Neural progenitor cell (in vitro differentiated cells): ENCODE results near the gene ACVR1.

Experiments used
- EZH2 ChIP-seq: fragments of 200-600 bp; sonication (generic); IDR thresholded peaks from 2 replicates; pipeline ENCODE4 v1.6.1; 2017; ENCODE audit warnings: antibody characterized with exemption, mild to moderate bottlenecking, moderate library complexity
- EZH2phosphoT487 ChIP-seq: fragments of 200-600 bp; sonication (generic); IDR thresholded peaks from 2 replicates; pipeline ENCODE4 v1.6.1; 2017; ENCODE audit warnings: antibody characterized with exemption
- TF ChIP-seq, protein P1 (sequence below): fragments of 200-600 bp; sonication (generic); IDR thresholded peaks from 2 replicates; pipeline ENCODE4 v1.5.1; 2017; ENCODE audit warnings: antibody characterized with exemption, mild to moderate bottlenecking

DNA sequence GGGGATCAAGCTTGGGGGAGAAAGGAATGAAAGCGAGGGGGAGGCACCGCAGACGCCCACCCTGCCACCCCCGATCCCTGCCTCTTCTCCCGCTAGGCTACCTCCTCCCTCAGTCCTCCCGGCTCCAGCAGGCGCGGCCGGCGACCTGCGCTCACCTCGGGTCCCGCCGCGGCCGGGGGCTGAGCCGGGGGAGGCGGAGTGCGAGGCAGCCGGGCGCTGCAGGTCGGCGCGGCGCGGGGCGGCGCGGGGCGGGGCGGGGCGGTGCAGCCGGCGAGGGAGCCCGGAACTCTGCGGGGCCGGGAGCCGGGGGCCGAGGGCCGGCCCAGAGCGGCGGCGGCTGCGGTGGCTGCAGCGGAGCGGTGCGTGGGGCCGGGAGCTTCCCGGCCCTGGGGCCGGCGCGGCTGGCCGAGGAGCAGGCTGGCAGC is 477 bp downstream of the ACVR1 start:
- TF ChIP-seq EZH2phosphoT487 (no peak), EZH2 (no peak)
- TF ChIP-seq, protein P1, sequence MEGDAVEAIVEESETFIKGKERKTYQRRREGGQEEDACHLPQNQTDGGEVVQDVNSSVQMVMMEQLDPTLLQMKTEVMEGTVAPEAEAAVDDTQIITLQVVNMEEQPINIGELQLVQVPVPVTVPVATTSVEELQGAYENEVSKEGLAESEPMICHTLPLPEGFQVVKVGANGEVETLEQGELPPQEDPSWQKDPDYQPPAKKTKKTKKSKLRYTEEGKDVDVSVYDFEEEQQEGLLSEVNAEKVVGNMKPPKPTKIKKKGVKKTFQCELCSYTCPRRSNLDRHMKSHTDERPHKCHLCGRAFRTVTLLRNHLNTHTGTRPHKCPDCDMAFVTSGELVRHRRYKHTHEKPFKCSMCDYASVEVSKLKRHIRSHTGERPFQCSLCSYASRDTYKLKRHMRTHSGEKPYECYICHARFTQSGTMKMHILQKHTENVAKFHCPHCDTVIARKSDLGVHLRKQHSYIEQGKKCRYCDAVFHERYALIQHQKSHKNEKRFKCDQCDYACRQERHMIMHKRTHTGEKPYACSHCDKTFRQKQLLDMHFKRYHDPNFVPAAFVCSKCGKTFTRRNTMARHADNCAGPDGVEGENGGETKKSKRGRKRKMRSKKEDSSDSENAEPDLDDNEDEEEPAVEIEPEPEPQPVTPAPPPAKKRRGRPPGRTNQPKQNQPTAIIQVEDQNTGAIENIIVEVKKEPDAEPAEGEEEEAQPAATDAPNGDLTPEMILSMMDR = no peak
